Breast epithelium (tissue), 3 donors: ENCODE results near the gene GYPA.
"Not testable (repeated sequence)": the region's sequence is repeated elsewhere in the genome, so short reads cannot be mapped to it uniquely, and the experiment has no call there.

Source experiments
- POLR2A ChIP-seq: fragments of 450-650 bp; IDR thresholded peaks from one replicate; pipeline ENCODE4 v1.6.1; 2016; ENCODE audit warnings: antibody characterized with exemption, mild to moderate bottlenecking, moderate library complexity
- TF ChIP-seq, protein P1 (sequence below), 3 donors: fragments of 450-650 bp; IDR thresholded peaks; one replicate each; pipeline ENCODE4 v1.5.1; 2016 to 2017; ENCODE audit warnings: antibody characterized with exemption in 3 of 3, mild to moderate bottlenecking in 3 of 3, moderate library complexity in 3 of 3

DNA sequence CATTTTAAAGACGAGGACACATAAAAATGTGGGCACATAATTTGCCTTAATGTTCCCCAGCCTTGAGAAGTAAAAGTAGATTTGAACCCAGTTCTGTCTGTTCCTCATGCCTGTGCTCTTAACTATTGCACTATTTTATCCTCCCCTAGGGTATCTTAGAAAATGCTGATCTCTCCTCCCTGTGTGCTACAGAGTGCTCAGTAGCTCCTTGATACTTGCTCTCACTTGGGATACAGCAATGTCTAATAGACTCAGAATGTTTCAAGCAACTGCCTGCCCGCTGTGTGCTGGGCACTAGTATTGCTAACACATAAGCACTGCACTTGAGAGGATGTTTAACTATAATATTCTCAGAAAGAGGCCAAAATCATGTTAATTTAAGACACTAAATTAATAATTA is 971 bp downstream of the GYPA start:
- TF ChIP-seq, protein P1, sequence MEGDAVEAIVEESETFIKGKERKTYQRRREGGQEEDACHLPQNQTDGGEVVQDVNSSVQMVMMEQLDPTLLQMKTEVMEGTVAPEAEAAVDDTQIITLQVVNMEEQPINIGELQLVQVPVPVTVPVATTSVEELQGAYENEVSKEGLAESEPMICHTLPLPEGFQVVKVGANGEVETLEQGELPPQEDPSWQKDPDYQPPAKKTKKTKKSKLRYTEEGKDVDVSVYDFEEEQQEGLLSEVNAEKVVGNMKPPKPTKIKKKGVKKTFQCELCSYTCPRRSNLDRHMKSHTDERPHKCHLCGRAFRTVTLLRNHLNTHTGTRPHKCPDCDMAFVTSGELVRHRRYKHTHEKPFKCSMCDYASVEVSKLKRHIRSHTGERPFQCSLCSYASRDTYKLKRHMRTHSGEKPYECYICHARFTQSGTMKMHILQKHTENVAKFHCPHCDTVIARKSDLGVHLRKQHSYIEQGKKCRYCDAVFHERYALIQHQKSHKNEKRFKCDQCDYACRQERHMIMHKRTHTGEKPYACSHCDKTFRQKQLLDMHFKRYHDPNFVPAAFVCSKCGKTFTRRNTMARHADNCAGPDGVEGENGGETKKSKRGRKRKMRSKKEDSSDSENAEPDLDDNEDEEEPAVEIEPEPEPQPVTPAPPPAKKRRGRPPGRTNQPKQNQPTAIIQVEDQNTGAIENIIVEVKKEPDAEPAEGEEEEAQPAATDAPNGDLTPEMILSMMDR (IDR thresholded peaks at IDR 0.05) = not testable (repeated sequence)
- TF ChIP-seq POLR2A = not testable (repeated sequence)
